Subcutaneous adipose tissue (tissue), 4 donors: ENCODE measurements around the gene AK5. TPM values are rescaled to one million over a fixed set of nuclear protein-coding genes. Genes with fewer than 3 reads are reported as not detected.

Source experiments
- CTCF ChIP-seq: fragments of 450-650 bp; IDR thresholded peaks from one replicate; pipeline ENCODE4 v1.5.1; 2016; ENCODE audit warnings: low read depth, mild to moderate bottlenecking, control low read depth, antibody characterized with exemption, moderate library complexity
- total RNA-seq, 4 donors: library from RNA; depleted of rRNA; stranded (reverse); fragments of >200 nt; gene quantifications; one replicate each; pipeline ENCODE4 v1.1.0, GENCODE V29; 2016

The AK5 gene
- total RNA-seq, 4 donors from 2014 or later = 0.34 to 0.38 TPM; not detected in 2

GRCh38 chr1:77499466-77499865 is 217.6 kb downstream of the AK5 start:
- TF ChIP-seq CTCF = no peak

GRCh38 chr1:77504986-77505385 is 223.2 kb downstream of the AK5 start:
- TF ChIP-seq CTCF = no peak

- TF ChIP-seq CTCF = no peak
These were observed 225.0 kb downstream of the AK5 start for GRCh38 chr1:77506771-77507170.

GRCh38 chr1:77509051-77509492 is 227.3 kb downstream of the AK5 start:
- TF ChIP-seq CTCF = no peak

GRCh38 chr1:77509898-77510297 is 228.1 kb downstream of the AK5 start:
- TF ChIP-seq CTCF = no peak

GRCh38 chr1:77511440-77511840 is 229.6 kb downstream of the AK5 start:
- TF ChIP-seq CTCF = no peak

GRCh38 chr1:77513839-77514763 is 232.3 kb downstream of the AK5 start:
- no peak for TF ChIP-seq CTCF
